Ishikawa (cell line): ENCODE measurements around the gene SEC61G.

ENCODE experiments used
- CEBPB ChIP-seq: IDR thresholded peaks from 2 replicates; pipeline ENCODE4 v1.6.1; 2012
- EGR1 ChIP-seq: IDR thresholded peaks from 2 replicates; pipeline ENCODE4 v1.6.1; 2012
- EP300 ChIP-seq: IDR thresholded peaks from 2 replicates; pipeline ENCODE4 v1.6.1; 2012; ENCODE audit warnings: borderline replicate concordance
- RAD21 ChIP-seq: IDR thresholded peaks from 2 replicates; pipeline ENCODE4 v1.6.1; 2012; ENCODE audit warnings: low read depth
- TF ChIP-seq, protein P1 (sequence below): IDR thresholded peaks from 2 replicates; pipeline ENCODE4 v1.6.1; 2012
- TF ChIP-seq, protein P2 (sequence below): IDR thresholded peaks from 2 replicates; pipeline ENCODE4 v1.6.1; 2012

DNA sequence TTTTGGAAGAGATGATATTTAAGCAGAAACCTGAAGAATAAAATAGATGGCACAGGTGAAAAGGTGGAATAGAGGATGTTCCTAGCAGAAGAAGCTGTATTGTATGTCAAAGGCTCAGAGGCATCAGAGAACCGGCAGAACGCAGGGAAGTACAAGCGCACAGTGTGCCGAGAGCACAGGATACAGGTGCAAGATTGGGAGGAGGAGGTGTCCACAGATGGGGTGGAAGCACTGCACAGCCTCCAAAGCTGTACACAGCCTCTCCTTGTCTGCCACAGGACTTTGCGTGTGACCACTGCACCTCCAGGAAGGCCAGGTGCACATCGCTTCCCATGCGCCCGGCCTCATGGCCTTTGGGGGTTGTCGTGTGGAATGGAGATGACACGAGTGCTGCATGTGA is 23.3 kb upstream of the SEC61G start:
- no peak for TF ChIP-seq RAD21
- TF ChIP-seq EP300 = no peak
- TF ChIP-seq, protein P1, sequence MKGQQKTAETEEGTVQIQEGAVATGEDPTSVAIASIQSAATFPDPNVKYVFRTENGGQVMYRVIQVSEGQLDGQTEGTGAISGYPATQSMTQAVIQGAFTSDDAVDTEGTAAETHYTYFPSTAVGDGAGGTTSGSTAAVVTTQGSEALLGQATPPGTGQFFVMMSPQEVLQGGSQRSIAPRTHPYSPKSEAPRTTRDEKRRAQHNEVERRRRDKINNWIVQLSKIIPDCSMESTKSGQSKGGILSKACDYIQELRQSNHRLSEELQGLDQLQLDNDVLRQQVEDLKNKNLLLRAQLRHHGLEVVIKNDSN = no peak
- TF ChIP-seq CEBPB = no peak
- no peak for TF ChIP-seq EGR1
- TF ChIP-seq, protein P2, sequence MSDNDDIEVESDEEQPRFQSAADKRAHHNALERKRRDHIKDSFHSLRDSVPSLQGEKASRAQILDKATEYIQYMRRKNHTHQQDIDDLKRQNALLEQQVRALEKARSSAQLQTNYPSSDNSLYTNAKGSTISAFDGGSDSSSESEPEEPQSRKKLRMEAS = no peak
